Bone marrow (tissue), 2 donors: ENCODE results near the gene ADAMTSL1.

ENCODE experiments used
- DNase-seq, 2 donors: peaks; one replicate each; lab custom pipeline; 2025; lab: John Stamatoyannopoulos, UW

ADAMTSL1 gene

DNA sequence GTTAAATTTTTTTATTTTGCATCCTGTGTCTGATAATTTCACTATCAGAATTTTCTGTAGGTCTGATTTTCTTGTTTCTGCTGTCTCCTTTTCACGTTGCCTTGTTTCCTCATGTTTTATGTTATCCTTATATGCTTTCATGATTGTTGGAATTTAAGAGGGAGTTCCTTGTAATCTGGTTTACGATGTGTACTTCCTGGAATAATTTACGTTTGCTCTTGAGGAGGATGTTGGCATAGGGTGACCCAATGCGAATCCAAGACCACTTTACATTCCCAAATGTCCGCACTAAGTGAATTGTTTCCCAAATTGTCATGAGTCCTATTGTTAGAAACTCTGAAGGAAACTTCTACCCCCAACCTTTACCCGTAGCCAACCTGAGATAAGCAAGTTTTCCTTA lies 80.3 kb downstream of the ADAMTSL1 start:
- DNase-seq, result no peak

DNA sequence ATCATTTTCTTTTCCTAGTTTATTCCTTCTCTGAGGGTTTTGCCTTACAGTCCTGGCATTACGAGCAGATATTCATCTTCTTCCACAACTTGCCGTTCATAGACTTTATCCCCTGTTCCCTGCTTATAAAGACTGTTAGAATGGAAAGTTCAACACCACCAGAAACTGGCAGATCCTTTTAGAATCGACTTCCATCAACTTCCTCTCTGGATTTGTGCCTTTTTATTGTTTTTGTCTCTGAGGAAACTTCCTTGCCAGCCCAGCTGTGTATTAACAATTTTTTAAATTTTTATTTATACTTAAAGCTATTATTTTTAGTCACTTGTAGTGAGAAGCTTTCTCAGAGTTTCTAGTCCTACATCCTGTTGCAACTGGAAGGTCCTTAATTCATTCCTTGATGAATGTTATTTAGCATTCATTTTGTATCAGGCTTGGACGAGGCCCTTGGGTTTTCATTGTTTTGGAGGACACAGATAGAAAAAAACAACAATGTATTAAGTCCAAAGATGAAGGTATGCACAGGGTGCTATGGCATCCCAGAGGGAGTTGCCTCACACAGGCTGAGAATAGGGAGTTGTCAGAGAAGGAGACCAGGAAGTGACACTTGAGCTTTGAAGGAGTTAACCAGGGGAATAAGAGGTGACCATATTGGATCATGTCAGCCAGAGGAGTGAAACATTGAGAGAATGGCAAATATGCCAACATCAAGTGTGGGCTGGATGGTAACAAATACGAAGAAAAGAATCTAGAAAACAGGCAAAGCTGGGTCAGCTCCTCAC lies 81.3 kb downstream of the ADAMTSL1 start:
- no peak for DNase-seq

DNA sequence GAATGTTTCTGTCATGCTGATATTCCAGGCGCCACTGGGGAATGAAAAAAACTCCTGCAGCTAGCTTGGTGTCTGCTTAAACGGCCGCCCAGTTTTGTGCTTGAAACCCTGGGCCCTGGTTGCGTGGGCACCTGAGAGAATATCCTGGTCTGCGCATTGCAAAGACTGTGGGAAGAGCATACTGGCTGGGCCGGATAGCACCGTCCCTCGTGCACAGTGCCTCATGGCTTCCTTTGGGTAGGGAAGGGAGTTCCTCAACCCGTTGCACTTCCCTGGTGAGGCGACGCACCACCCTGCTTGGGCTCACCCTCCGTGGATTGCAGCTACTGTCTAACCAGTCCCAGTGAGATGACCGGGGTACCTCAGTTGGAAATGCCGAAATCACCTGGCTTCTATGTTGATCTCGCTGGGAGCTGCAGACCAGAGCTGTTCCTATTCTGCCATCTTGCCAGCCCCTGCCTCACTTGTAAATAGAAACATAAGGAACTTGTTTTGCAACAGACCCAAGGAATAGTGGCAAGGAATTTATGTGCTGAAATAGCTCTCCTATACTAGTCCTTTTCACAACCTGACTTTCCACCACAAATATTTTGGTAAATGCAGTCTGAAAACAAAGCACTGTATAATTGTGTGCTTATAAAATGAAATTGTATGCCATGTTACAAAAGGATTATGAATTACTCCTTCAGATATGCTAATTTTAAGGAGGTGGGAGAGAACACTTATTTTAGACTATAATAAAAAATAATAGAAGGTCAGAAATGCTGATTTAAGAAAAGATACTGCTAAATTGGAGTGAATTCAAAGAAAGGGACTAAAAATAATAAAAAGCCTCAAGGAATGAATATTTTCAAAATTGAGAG lies 90.3 kb downstream of the ADAMTSL1 start:
- no peak for DNase-seq

DNA sequence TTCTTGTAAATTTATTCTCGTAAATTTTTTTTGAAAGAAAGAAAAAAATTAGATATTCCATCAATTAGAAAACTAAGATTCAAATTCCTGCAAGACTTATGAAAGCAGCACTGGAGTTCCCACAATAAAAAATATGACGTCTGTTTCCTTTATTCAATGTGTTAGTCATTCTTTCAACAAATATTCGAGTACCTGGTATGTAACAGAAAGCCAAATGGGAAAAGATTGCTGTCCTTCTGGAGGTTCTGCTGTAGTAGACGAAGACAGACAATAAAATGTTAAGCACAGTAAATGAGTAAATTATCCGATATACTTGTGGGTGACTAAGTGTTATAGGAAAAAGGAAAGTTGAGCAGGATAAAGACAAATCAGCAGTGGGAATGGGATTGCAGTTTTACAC lies 92.2 kb downstream of the ADAMTSL1 start:
- no peak for DNase-seq

DNA sequence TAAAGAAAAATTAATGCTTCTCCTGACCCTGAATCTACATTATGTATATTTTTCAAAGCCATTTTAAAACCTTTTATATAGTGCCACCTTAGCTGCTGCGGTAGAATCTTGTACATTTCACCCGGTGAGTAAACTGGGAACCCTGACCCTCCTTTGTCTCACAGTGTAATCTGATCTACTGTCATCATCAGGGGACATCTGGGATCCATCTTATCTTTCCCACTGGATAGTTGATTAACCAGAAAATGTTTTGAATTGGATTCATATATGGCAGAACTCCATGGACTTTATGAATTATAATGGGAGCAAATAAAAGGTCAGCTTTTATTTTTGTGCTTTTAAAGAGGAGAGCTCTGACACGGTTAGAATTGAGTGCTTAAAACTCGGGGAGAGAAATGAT lies 95.0 kb downstream of the ADAMTSL1 start:
- DNase-seq, result no peak

DNA sequence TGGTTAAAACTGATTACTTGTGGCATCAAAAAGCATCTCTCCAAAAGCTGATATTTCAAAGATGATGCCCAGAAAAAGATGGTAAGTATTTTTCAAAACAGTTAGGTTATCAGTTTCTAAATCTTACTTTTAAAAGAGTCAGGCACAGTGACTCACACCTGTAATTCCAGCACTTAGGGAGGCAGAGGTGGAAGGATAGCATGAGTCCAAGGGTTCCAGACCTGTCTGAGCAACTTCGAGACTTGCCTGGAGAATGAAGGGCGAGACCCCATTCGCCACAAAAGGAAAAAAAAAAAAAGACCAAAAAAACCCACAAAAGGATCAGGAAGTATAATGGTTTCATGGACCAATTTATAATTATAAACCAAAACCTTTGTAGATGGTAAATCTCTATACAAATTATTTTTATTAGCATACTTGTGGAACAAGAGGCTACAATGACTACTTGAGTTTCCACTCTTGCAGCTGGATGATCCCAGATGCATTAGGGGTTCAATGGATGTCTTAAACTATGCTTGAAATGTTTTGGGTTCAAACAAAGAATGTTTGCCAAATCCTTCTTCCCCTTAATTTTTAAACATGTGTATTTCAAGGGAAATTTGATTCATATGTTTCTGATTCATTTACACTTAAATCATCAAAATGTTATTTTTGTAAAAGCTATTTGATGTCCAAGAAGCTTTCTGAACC lies 96.1 kb downstream of the ADAMTSL1 start:
- DNase-seq, result no peak

DNA sequence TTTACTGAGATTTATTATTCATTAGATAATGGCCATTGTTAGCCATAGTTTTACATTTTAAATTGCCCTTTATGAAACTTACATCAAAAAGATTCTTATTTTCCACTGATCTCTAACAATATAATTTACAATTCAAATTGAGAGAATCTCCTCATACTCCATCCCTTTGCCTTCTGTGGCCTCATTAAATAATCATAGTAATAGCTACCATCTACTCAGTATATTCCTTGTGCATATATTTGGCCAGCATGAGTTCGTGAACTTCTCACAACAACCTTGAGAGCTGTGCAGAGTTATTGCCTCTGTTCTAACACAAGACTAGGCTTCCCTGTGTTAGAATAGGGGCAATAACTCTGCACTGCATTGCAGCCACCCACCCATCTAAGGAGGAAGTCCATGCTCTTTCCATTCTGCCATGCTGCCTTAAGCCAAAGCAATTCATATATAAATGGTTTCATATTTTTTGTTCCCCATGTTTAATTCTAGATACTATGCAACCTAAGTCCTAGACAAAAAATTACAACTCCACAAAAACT lies 99.1 kb downstream of the ADAMTSL1 start:
- no peak for DNase-seq

DNA sequence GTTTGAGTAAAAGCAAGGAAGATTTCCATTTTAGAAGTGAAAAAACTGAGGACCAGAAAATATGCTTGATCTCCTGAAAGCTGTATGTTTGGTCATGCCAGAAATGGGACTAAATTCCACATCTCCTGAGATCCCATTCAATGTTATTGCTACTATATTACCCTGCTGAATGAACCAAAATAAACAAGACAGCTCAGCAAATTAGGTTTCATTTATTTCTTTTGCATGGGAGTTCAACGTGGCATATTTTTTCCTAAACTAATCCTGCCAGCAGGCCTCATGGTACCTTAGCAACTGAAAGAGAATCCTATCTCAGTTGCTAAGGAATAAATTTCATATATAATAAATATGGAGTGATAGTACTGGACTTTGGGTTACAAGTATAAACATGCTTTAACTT lies 101.7 kb downstream of the ADAMTSL1 start:
- no peak for DNase-seq

DNA sequence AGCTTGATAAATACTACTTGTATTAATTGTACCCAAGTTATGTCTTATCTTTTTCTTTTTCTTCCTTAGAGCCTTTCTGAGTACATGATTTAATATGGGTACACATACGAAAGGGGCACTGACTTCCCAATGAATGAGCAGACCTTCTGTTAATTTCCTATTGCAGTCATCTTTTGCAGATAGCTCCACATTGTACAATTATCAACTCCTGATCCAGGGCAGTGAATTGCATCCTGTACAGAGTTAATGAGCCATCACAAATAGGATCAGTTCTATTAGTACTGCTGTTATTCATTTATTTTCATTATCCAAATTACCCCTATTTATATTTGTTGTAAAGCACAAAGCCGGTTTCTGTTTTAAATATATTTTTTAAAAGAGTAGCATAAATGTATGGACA lies 105.6 kb downstream of the ADAMTSL1 start:
- no peak for DNase-seq

DNA sequence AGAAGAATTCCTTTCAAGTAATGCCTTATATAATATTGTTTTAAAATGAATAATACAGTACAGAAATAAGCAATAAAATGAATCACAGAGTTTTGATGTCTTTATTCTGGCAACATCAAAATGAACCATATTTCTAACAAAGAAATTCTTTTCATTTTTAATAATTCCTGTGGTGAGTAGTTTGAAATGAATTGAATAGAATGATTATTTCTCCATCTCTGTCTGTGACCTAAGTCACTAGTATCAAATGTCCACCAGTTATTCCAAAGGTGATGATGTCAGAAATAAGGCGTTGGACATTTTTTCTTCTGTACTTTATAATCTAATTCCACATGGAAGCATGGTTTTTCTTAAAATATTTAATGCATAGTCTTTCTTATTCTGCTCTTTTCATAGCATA lies 106.2 kb downstream of the ADAMTSL1 start:
- no peak for DNase-seq

DNA sequence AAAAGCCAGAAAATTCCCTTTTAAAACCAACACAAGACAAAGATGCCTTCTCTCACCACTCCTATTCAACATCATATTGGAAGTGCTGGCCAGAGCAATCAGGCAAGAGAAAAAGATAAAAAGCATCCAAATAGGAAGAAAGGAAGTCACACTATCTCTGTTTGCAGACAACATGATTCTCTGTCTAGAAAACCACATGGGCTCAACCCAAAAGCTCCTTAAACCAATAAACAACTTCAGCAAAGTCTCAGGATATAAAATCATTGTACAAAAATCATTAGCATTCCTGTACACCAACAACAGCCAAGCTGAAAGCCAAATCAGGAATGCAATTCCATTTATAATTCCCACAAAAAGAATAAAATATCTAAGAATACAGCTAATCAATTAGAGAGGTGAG lies 112.0 kb downstream of the ADAMTSL1 start:
- DNase-seq, result no peak

DNA sequence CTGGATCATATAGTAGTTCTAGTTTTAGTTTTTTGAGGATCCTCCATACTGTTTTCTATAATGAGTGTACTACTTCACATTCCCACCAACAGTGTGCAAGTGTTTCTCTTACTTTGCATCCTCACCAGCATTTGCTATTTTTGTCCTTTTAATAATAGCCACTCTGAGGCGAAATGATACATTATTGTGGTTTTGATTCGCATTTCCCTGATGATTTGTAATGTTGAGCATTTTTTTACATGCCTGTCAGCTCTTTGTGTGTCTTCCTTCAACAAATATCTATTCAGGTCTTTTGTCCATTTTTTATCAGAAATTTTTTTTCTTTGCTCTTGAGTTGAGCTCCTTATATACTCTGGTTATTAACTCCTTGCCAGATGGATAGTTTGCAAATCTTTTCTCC lies 114.0 kb downstream of the ADAMTSL1 start:
- DNase-seq, result no peak

DNA sequence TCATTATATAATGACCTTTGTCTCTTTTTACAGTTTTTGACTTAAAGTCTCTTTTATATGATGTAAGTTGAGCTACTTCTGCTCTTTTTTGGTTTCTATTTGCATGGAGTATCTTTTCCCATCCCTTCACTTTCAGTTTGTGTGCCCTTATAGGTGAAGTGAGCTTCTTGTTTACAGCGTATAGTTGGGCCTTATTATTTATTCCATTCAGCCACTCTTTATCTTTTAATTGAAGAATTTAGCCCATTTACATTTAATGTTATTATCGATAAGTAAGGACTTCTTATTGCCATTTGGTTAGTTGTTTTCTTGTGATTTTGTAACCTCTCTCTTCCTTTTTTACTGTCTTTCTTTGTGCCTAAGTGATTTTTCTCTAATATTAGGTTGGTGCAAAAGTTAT lies 117.3 kb downstream of the ADAMTSL1 start:
- DNase-seq, result no peak

DNA sequence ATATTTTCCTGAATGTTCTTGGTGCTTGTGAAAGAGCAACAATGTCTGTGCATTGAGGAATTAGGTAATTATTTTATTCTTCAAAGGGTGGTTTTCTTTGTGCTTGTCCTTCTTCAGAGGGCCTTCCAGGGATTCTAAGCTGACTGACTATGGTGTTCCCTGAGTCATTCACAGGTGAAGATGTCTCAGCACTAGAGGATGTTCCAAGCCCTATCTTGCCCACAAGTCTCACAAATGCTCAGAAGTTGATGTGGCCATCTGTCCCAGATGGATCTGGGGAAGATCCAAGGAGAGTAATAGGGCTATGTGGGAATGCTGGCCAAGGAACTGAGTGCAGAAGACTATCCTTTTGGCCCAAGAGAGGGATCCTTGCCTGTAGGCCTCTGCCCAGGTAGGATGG lies 120.9 kb downstream of the ADAMTSL1 start:
- no peak for DNase-seq

DNA sequence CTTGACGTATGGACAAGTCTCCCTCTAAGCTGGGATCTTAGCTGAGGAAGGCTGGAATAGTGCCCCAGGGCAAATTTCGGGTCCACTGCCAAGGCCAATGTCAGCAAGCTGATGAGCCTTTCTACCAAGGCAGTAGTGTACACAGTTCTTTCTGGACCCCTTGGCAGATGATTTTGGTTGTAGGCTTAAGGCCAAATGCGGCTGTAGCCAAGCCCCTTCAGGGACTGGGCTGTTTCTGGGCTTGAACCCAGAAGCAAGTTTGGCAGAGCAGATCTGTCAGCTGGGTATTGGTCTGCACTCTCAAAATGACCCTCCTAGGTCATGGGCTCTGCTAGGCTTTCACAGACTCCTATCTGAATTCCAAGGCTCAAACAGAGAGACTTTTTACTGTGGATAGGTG lies 121.6 kb downstream of the ADAMTSL1 start:
- no peak for DNase-seq

DNA sequence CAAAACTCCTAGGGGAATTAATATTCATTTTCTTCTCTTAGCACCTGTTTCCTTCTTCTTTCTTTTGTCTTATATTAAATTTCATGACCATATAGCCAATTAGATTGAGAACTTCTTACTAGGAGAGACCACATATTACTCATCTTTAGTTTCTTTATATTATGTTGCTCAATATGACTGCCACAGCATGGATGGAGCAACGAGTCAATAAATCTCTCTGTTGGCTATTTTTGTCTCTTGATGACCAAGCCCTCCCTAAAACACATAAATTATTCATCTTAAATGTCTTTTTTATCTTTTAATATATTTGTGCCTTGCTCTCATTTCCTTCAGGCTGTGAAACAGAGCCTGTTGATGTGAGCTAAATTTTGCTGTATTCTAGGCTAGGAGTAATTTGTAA lies 123.0 kb downstream of the ADAMTSL1 start:
- DNase-seq, result no peak

DNA sequence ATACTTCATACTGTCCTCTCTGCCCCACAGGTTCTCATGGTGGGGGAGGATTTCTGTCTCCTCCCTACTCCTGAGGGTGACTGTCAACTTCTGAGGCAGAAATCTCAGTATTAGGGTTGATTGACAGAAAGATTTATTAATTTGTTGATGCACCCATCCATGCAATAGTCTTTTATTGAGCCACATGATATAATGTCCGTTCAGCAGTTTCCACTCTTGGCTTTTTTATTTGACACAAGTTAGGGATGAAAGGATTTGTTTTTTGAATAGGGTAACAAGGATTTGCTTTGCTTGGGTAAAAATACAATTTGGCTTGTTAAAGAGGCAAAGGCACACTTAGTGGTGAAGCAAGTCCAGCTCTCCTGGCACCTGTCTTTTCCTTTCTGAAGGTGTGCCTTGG lies 125.0 kb downstream of the ADAMTSL1 start:
- no peak for DNase-seq

DNA sequence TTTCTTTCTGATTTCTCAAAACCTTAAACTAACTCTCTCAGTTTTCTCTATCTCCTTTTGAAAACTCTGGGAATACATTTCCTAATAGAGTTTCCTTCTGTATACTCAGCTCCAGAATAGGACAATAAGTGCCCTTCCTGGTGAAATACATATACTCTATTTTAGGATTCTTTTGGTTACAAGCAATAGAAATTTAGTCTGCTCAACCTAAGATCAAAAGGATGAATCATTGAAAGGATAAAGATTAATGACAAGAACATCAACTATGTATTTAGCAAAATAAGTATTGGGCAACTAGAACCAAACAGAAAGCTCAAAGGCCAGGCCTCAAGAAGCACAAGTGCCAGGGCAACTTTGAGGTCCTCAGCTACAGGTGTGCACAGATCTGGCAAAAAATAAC lies 127.1 kb downstream of the ADAMTSL1 start:
- DNase-seq, result no peak

DNA sequence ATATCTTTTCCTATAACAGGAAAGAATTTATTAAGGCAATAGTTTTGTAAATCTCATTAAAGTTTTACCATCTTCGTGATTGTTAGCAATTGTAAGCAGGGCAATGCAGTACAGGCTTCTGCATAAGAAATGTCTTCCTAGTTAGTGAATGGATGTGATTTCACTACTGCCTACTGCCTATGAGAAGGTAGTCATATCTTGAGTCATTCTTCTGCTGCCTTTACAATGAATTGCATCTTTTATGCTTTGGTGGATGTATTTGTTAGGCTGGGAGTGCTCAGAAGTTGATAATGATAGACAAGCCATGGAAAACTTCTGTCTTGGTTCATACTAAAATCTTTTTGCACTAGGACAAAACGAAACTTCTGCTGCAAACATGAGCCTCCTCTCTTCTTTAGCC lies 128.0 kb downstream of the ADAMTSL1 start:
- no peak for DNase-seq

DNA sequence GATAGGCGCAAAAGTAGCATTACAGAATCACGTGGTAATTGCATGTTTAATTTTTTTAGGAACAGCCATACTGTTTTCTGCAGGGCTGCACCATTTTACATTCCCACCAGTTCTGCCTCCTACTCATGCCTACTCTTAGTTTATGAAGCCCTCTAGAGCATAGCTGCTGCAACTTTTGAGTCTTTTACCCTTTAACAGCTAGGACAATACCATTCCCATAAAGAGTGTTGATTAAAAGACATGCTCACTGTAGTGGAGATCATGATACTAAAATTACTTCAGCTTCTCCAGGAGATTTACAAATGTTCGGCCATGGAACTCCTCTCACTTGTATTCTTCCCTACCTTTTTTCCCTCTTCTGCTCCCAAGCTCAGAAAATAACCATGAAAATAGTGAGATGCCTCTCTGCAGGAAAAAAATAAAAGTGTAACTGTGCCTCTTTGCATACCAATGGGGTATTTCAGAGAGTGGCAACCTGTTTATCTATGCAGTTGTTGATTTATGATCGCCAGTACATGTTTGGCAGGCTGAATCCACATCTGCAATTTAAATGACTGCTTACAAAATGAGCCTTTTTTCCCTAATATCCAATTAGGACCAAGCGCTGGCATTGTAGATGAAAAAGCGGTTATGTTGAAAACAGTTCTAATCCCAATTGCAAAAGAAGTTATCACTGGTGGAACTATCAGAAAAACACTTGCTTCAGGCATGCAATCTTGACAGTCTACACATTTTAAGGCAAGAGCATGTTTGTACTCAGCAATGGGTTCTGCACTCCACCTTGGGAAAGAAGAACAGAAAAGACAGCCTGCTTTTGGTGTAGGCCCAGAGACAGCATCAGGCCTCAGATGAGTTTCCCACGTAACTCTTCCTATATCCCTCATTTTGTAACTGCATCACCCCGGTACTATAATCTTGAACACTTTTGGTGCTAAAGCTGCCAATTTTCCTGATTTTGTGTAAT lies 131.1 kb downstream of the ADAMTSL1 start:
- DNase-seq, result no peak

DNA sequence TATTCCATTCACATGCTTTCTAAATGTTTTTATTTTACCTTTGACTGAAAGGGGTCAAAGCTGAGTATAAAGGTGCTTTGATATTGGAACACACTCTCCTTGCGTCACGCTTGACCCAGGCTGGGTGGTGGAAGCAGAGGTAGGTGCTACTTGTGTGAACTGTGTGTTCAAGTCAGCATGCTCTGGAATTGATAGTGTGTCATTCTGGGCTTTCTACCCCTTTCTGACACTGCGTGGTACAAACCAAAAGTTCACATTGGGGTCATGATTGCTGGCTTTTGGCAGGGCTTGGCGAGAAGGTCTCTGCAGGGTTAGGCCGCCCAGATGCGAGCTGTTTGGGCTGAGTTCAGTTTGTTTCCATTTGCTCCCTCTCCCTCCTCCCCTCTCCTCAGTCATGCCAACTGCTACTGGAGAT lies 131.8 kb downstream of the ADAMTSL1 start:
- no peak for DNase-seq
